Subcutaneous adipose tissue (tissue), 4 donors: ENCODE measurements around the gene POLR2C. TPM values are rescaled to one million over a fixed set of nuclear protein-coding genes. Genes with fewer than 3 reads are reported as not detected.

Source experiments
- CTCF ChIP-seq: fragments of 450-650 bp; IDR thresholded peaks from one replicate; pipeline ENCODE4 v1.5.1; 2016; ENCODE audit warnings: low read depth, mild to moderate bottlenecking, control low read depth, antibody characterized with exemption, moderate library complexity
- total RNA-seq, 4 donors: library from RNA; depleted of rRNA; stranded (reverse); fragments of >200 nt; gene quantifications; one replicate each; pipeline ENCODE4 v1.1.0, GENCODE V29; 2016

The POLR2C gene
- total RNA-seq, 4 donors from 2014 or later = 66.9 to 77.7 (median 67.6) TPM

- TF ChIP-seq CTCF = no peak
These were observed 39.7 kb downstream of the POLR2C start for GRCh38 chr16:57502048-57502775.

- no peak for TF ChIP-seq CTCF
These were observed 40.9 kb downstream of the POLR2C start for GRCh38 chr16:57503366-57503765.

GRCh38 chr16:57504001-57504400 lies 41.5 kb downstream of the POLR2C start:
- no peak for TF ChIP-seq CTCF

- no peak for TF ChIP-seq CTCF
These were observed 42.0 kb downstream of the POLR2C start for GRCh38 chr16:57504491-57504890.

- TF ChIP-seq CTCF = no peak
These were observed 42.7 kb downstream of the POLR2C start for GRCh38 chr16:57505169-57505568.

- no peak for TF ChIP-seq CTCF
These were observed 44.9 kb downstream of the POLR2C start for GRCh38 chr16:57507136-57508034.

GRCh38 chr16:57508035-57508425 lies 45.6 kb downstream of the POLR2C start:
- no peak for TF ChIP-seq CTCF
